Neural cell (in vitro differentiated cells): ENCODE data around the gene CCDC27. TPM values are rescaled to one million over a fixed set of nuclear protein-coding genes. Genes with fewer than 3 reads are reported as not detected.

ENCODE experiments used
- H2AFZ ChIP-seq: fragments of 200-600, 300-800 bp; sonication (generic), shearing (Covaris generic); 2 replicates; pipeline ENCODE4 v1.6.0; 2014; ENCODE audit warnings: low read depth, mild to moderate bottlenecking, antibody characterized with exemption, low read length, moderate library complexity
- H3F3A ChIP-seq: fragments of 200-600 bp; shearing (Covaris generic); 2 replicates; pipeline ENCODE4 v1.6.1; 2016; ENCODE audit warnings: mild to moderate bottlenecking, moderate library complexity, mixed read lengths, antibody characterized with exemption, low read length; ENCODE audit not compliant: insufficient read depth, poor library complexity, severe bottlenecking
- H3K27ac ChIP-seq: fragments of 200-600, 300-800 bp; sonication (generic), shearing (Covaris generic); 2 replicates; pipeline ENCODE4 v1.5.1; 2014; ENCODE audit warnings: mild to moderate bottlenecking, low read length, moderate library complexity
- H3K27me3 ChIP-seq: fragments of 300-800, 200-600 bp; sonication (generic), shearing (Covaris generic); 2 replicates; pipeline ENCODE4 v1.6.0; 2014; ENCODE audit warnings: mild to moderate bottlenecking, low read depth, low read length, moderate library complexity; ENCODE audit not compliant: insufficient read depth
- H3K36me3 ChIP-seq: fragments of 300-800, 200-600 bp; sonication (generic), shearing (Covaris generic); 2 replicates; pipeline ENCODE4 v1.5.1; 2014; ENCODE audit warnings: mild to moderate bottlenecking, antibody characterized with exemption, low read length, moderate library complexity; ENCODE audit not compliant: insufficient read depth
- H3K4me2 ChIP-seq: fragments of 300-800, 200-600 bp; sonication (generic), shearing (Covaris generic); 2 replicates; pipeline ENCODE4 v1.6.0; 2014; ENCODE audit warnings: mild to moderate bottlenecking, low read length
- H3K4me3 ChIP-seq: fragments of 300-800, 200-600 bp; sonication (generic), shearing (Covaris generic); 2 replicates; pipeline ENCODE4 v1.5.1; 2014; ENCODE audit warnings: mild to moderate bottlenecking, low read length, moderate library complexity
- H3K79me2 ChIP-seq: fragments of 200-600 bp; shearing (Covaris generic); replicated peaks from 2 replicates; pipeline ENCODE4 v1.6.0; 2014; ENCODE audit warnings: mild to moderate bottlenecking, low read length, moderate library complexity; ENCODE audit not compliant: insufficient read depth
- H3K9ac ChIP-seq: fragments of 300-800, 200-600 bp; sonication (generic), shearing (Covaris generic); 2 replicates; pipeline ENCODE4 v1.6.1; 2016; ENCODE audit warnings: mild to moderate bottlenecking, low read length, mixed read lengths
- H3K9me2 ChIP-seq: fragments of 200-600 bp; shearing (Covaris generic); 2 replicates; pipeline ENCODE4 v1.6.1; 2016; ENCODE audit warnings: mild to moderate bottlenecking, low read length, mixed read lengths; ENCODE audit not compliant: insufficient read depth
- H3K9me3 ChIP-seq: fragments of 200-600, 300-800 bp; sonication (generic), shearing (Covaris generic); 2 replicates; pipeline ENCODE4 v1.6.1; 2016; ENCODE audit warnings: mild to moderate bottlenecking, mixed run types, low read length, moderate library complexity, mixed read lengths
- H4K20me1 ChIP-seq: fragments of 200-600 bp; shearing (Covaris generic); 2 replicates; pipeline ENCODE4 v1.6.1; 2016; ENCODE audit warnings: mild to moderate bottlenecking, mixed run types; ENCODE audit not compliant: insufficient read depth
- EP300 ChIP-seq: fragments of 450-650 bp; conservative IDR thresholded peaks from 2 replicates; pipeline ENCODE4 v1.6.1; 2014; ENCODE audit warnings: antibody characterized with exemption, mild to moderate bottlenecking, moderate library complexity; ENCODE audit not compliant: poor library complexity, severe bottlenecking
- EZH2 ChIP-seq: fragments of 200-600, 300-800 bp; shearing (Covaris generic), sonication (generic); IDR thresholded peaks from 2 replicates; pipeline ENCODE4 v1.6.1; 2014; ENCODE audit warnings: antibody characterized with exemption, low read length, borderline replicate concordance, mild to moderate bottlenecking; ENCODE audit not compliant: insufficient read depth, poor library complexity, severe bottlenecking
- MXI1 ChIP-seq: fragments of 450-650 bp; conservative IDR thresholded peaks from 2 replicates; pipeline ENCODE4 v1.6.1; 2014; ENCODE audit warnings: antibody characterized with exemption, mild to moderate bottlenecking; ENCODE audit not compliant: poor library complexity, severe bottlenecking
- POLR2AphosphoS5 ChIP-seq: IDR thresholded peaks from 2 replicates; pipeline ENCODE4 v1.6.1; 2012
- RAD21 ChIP-seq: fragments of 450-650 bp; conservative IDR thresholded peaks from 2 replicates; pipeline ENCODE4 v1.6.1; 2014; ENCODE audit warnings: antibody characterized with exemption, mild to moderate bottlenecking, moderate library complexity
- SMC3 ChIP-seq: fragments of 450-650 bp; conservative IDR thresholded peaks from 2 replicates; pipeline ENCODE4 v1.6.1; 2014; ENCODE audit warnings: antibody characterized with exemption, mild to moderate bottlenecking, moderate library complexity; ENCODE audit not compliant: poor library complexity
- TAF1 ChIP-seq: IDR thresholded peaks from 2 replicates; pipeline ENCODE4 v1.6.1; 2012; ENCODE audit warnings: low read depth
- polyA plus RNA-seq: library from polyadenylated mRNA; depleted of rRNA; stranded (reverse); fragments of >200 nt; gene quantifications from 2 replicates; pipeline ENCODE4 v1.2.3, GENCODE V29; 2014
- TF ChIP-seq, protein P1 (sequence below): IDR thresholded peaks from 2 replicates; pipeline ENCODE4 v1.6.1; 2012; ENCODE audit warnings: borderline replicate concordance
- TF ChIP-seq, protein P2 (sequence below): fragments of 450-650 bp; IDR thresholded peaks from 2 replicates; pipeline ENCODE4 v1.5.1; 2014; ENCODE audit warnings: antibody characterized with exemption, mild to moderate bottlenecking, moderate library complexity; ENCODE audit not compliant: poor library complexity, severe bottlenecking

The CCDC27 gene
- polyA plus RNA-seq, 1 donor from 2014 or later, result not detected

DNA sequence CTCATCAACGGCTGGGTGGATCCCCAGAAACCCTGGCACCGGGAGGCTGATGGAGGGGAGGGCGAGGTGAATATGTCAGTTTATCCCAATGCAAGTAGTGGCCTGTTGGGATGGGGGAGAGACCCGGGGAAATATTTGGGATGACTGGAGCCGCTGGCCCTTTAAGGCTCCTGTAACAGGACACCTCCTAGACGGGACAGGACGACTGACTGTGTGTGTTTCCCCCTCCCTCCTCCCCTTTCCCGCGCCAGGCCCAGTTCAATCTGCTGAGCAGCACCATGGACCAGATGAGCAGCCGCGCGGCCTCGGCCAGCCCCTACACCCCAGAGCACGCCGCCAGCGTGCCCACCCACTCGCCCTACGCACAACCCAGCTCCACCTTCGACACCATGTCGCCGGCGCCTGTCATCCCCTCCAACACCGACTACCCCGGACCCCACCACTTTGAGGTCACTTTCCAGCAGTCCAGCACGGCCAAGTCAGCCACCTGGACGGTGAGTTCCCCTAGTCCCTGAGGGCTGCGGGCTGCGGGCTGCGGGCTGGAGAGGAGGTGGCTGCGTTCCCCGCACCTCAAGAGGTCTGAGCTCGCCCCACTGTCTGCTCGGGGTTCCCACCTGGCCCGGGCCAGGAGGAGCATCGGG, 44.8 kb upstream of the CCDC27 start:
- Histone ChIP-seq H3K27me3 (peaks cover 3% of the 10 kb centered on the region), H3K79me2 (no peaks in the 10 kb centered on the region), H2AFZ (no peak overlapping the region), H3K36me3 (no peaks in the 10 kb centered on the region), H3K4me3 (no peak overlapping the region), H3K27ac (no peak overlapping the region), H3K9me2 (no peaks in the 10 kb centered on the region), H3K4me2 (no peak overlapping the region), H4K20me1 (no peaks in the 10 kb centered on the region), H3F3A (no peaks in the 10 kb centered on the region), H3K9ac (no peak overlapping the region), H3K9me3 (no peaks in the 10 kb centered on the region)
- TF ChIP-seq, protein P1, sequence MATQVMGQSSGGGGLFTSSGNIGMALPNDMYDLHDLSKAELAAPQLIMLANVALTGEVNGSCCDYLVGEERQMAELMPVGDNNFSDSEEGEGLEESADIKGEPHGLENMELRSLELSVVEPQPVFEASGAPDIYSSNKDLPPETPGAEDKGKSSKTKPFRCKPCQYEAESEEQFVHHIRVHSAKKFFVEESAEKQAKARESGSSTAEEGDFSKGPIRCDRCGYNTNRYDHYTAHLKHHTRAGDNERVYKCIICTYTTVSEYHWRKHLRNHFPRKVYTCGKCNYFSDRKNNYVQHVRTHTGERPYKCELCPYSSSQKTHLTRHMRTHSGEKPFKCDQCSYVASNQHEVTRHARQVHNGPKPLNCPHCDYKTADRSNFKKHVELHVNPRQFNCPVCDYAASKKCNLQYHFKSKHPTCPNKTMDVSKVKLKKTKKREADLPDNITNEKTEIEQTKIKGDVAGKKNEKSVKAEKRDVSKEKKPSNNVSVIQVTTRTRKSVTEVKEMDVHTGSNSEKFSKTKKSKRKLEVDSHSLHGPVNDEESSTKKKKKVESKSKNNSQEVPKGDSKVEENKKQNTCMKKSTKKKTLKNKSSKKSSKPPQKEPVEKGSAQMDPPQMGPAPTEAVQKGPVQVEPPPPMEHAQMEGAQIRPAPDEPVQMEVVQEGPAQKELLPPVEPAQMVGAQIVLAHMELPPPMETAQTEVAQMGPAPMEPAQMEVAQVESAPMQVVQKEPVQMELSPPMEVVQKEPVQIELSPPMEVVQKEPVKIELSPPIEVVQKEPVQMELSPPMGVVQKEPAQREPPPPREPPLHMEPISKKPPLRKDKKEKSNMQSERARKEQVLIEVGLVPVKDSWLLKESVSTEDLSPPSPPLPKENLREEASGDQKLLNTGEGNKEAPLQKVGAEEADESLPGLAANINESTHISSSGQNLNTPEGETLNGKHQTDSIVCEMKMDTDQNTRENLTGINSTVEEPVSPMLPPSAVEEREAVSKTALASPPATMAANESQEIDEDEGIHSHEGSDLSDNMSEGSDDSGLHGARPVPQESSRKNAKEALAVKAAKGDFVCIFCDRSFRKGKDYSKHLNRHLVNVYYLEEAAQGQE, result no peak
- no peak for TF ChIP-seq MXI1

DNA sequence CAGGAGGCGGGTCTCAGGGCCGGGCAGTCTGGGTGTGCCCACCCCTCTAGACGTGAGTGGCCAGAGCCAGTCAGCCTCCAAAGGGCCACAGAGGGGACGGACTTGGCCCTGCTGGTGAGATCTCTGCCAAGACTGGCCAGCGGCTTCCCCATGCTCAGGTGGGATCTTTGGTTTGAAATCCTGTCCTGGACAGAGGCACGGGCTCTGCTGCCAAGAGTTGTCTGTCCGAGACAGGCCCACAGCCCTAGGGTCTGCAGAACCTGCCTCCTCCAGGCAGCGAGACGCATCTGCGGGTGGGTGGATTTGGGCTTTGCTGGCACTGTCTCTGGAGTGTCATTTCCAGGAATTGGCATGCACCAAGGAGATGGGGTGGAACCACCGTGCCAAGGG, 44.3 kb upstream of the CCDC27 start:
- Histone ChIP-seq H3K79me2 (no peaks in the 10 kb centered on the region), H3K27ac (no peak overlapping the region), H2AFZ (no peak overlapping the region), H3K4me3 (no peak overlapping the region), H3K4me2 (no peak overlapping the region), H3K36me3 (no peaks in the 10 kb centered on the region), H3K9me2 (no peaks in the 10 kb centered on the region), H3K9me3 (no peaks in the 10 kb centered on the region), H3F3A (no peaks in the 10 kb centered on the region), H3K9ac (no peak overlapping the region), H4K20me1 (no peaks in the 10 kb centered on the region), H3K27me3 (peaks cover 3% of the 10 kb centered on the region)
- no peak for TF ChIP-seq MXI1
- TF ChIP-seq EZH2, result no peak
- no peak for TF ChIP-seq TAF1
- no peak for TF ChIP-seq SMC3
- no peak for TF ChIP-seq EP300
- TF ChIP-seq POLR2AphosphoS5, result no peak
- no peak for TF ChIP-seq RAD21
- TF ChIP-seq, protein P1, result no peak
- TF ChIP-seq, protein P2, sequence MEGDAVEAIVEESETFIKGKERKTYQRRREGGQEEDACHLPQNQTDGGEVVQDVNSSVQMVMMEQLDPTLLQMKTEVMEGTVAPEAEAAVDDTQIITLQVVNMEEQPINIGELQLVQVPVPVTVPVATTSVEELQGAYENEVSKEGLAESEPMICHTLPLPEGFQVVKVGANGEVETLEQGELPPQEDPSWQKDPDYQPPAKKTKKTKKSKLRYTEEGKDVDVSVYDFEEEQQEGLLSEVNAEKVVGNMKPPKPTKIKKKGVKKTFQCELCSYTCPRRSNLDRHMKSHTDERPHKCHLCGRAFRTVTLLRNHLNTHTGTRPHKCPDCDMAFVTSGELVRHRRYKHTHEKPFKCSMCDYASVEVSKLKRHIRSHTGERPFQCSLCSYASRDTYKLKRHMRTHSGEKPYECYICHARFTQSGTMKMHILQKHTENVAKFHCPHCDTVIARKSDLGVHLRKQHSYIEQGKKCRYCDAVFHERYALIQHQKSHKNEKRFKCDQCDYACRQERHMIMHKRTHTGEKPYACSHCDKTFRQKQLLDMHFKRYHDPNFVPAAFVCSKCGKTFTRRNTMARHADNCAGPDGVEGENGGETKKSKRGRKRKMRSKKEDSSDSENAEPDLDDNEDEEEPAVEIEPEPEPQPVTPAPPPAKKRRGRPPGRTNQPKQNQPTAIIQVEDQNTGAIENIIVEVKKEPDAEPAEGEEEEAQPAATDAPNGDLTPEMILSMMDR, result no peak
